ENCODE results near the gene FUBP3. TPM values are rescaled to one million over a fixed set of nuclear protein-coding genes. Genes with fewer than 3 reads are reported as not detected.
"Not testable (repeated sequence)": the region's sequence is repeated elsewhere in the genome, so short reads cannot be mapped to it uniquely, and the experiment has no call there.

Gene FUBP3
- total RNA-seq, 1 donor from 2014 or later = 87.2 TPM

GRCh38 chr9:130557077-130557468, 22.3 kb upstream of the FUBP3 start:
- Histone ChIP-seq H3K9ac (no peak overlapping the region), H3F3A (ENCODE audit: low read depth) (no peaks in the 10 kb centered on the region), H3K4me2 (no peak overlapping the region), H4K20me1 (ENCODE audit: low read depth) (no peaks in the 10 kb centered on the region), H3K27ac (no peak overlapping the region), H3K4me1 (no peaks in the 10 kb centered on the region), H3K4me3 (no peak overlapping the region), H2AFZ (replicated peaks) (no peak overlapping the region), H3K79me2 (ENCODE audit: low read depth) (no peaks in the 10 kb centered on the region), H3K36me3 (no peaks in the 10 kb centered on the region), H3K27me3 (no peaks in the 10 kb centered on the region), H3K9me3 (ENCODE audit: low read depth) (no peaks in the 10 kb centered on the region)
- Mint-ChIP-seq H3K9me3 (no peaks in the 10 kb centered on the region), H3K4me1 (peaks cover 2% of the 10 kb centered on the region), H3K4me3 (no peak overlapping the region), H3K36me3 (no peaks in the 10 kb centered on the region), H3K27ac (no peak overlapping the region), H3K27me3 (ENCODE audit: insufficient read depth, low read depth) (peaks cover 3% of the 10 kb centered on the region)
- no peak for TF ChIP-seq EZH2phosphoT487 (IDR thresholded peaks at IDR 0.05)
- no peak for TF ChIP-seq CTCF (IDR thresholded peaks at IDR 0.05)
- TF ChIP-seq EZH2 (IDR thresholded peaks at IDR 0.05) = no peak
- DNase-seq (ENCODE audit: low spot score) = no peak

- H3K27ac Mint-ChIP-seq = peak overlapping the region; percentile 92
- H2AFZ ChIP-seq (replicated peaks) = peak overlapping the region; percentile 52
Observed at GRCh38 chr9:130561056-130561455, 18.3 kb upstream of the FUBP3 start.

GRCh38 chr9:130562525-130562924, 16.9 kb upstream of the FUBP3 start:
- H3K27ac ChIP-seq; H3K27me3 Mint-ChIP-seq (ENCODE audit: insufficient read depth, low read depth); H4K20me1 ChIP-seq (ENCODE audit: low read depth); H3K36me3 Mint-ChIP-seq; H3K4me3 Mint-ChIP-seq; H3K27ac Mint-ChIP-seq; DNase-seq (ENCODE audit: low spot score); H3K4me3 ChIP-seq; H3K4me1 Mint-ChIP-seq; H3K36me3 ChIP-seq; H2AFZ ChIP-seq (replicated peaks); H3K27me3 ChIP-seq; H3K4me2 ChIP-seq; H3K79me2 ChIP-seq (ENCODE audit: low read depth); H3K4me1 ChIP-seq; H3K9ac ChIP-seq; H3K9me3 ChIP-seq (ENCODE audit: low read depth); H3F3A ChIP-seq (ENCODE audit: low read depth); H3K9me3 Mint-ChIP-seq: not testable (repeated sequence)

More at GRCh38 chr9:130561056-130561455, 18.3 kb upstream of the FUBP3 start:
- no peaks in the 10 kb centered on the region for H3K36me3 ChIP-seq
- H3K4me2 ChIP-seq = no peak overlapping the region
- H3K36me3 Mint-ChIP-seq = no peaks in the 10 kb centered on the region
- no peaks in the 10 kb centered on the region for H3K4me1 ChIP-seq
- TF ChIP-seq EZH2phosphoT487 (IDR thresholded peaks at IDR 0.05) = no peak
- TF ChIP-seq CTCF (IDR thresholded peaks at IDR 0.05) = no peak
- no peak for TF ChIP-seq EZH2 (IDR thresholded peaks at IDR 0.05)
- no peak for DNase-seq (ENCODE audit: low spot score)
- peaks cover 2% of the 10 kb centered on the region for H3K4me1 Mint-ChIP-seq
- H3K4me3 Mint-ChIP-seq = no peak overlapping the region
- H3K27ac ChIP-seq = no peak overlapping the region
- no peaks in the 10 kb centered on the region for H4K20me1 ChIP-seq (ENCODE audit: low read depth)
- H3K79me2 ChIP-seq (ENCODE audit: low read depth) = no peaks in the 10 kb centered on the region
- no peak overlapping the region for H3K4me3 ChIP-seq
- H3K27me3 Mint-ChIP-seq (ENCODE audit: insufficient read depth, low read depth) = peaks cover 3% of the 10 kb centered on the region
- H3F3A ChIP-seq (ENCODE audit: low read depth) = no peaks in the 10 kb centered on the region
- H3K9me3 ChIP-seq (ENCODE audit: low read depth) = no peaks in the 10 kb centered on the region
- no peaks in the 10 kb centered on the region for H3K9me3 Mint-ChIP-seq
- H3K9ac ChIP-seq = no peak overlapping the region
- H3K27me3 ChIP-seq = no peaks in the 10 kb centered on the region

- Histone ChIP-seq H3K79me2 (ENCODE audit: low read depth) (no peaks in the 10 kb centered on the region), H3K27me3 (no peaks in the 10 kb centered on the region), H3K4me1 (no peaks in the 10 kb centered on the region), H3K27ac (no peak overlapping the region), H3K9ac (no peak overlapping the region), H3F3A (ENCODE audit: low read depth) (no peaks in the 10 kb centered on the region), H4K20me1 (ENCODE audit: low read depth) (no peaks in the 10 kb centered on the region), H3K4me3 (no peak overlapping the region), H3K4me2 (no peak overlapping the region), H3K9me3 (ENCODE audit: low read depth) (no peaks in the 10 kb centered on the region), H2AFZ (replicated peaks) (no peak overlapping the region), H3K36me3 (no peaks in the 10 kb centered on the region)
- Mint-ChIP-seq H3K27ac (peak overlapping the region; percentile 19), H3K27me3 (ENCODE audit: insufficient read depth, low read depth) (no peaks in the 10 kb centered on the region), H3K4me1 (peaks cover 2% of the 10 kb centered on the region), H3K4me3 (no peak overlapping the region), H3K36me3 (no peaks in the 10 kb centered on the region), H3K9me3 (no peaks in the 10 kb centered on the region)
- TF ChIP-seq EZH2phosphoT487 (IDR thresholded peaks at IDR 0.05) = no peak
- TF ChIP-seq CTCF (IDR thresholded peaks at IDR 0.05) = no peak
- no peak for TF ChIP-seq EZH2 (IDR thresholded peaks at IDR 0.05)
- no peak for DNase-seq (ENCODE audit: low spot score)
Observed at GRCh38 chr9:130563797-130564196, 15.6 kb upstream of the FUBP3 start.

Data from neural progenitor cell (in vitro differentiated cells).